ENCODE results near the gene GP1BA.

GP1BA gene

DNA sequence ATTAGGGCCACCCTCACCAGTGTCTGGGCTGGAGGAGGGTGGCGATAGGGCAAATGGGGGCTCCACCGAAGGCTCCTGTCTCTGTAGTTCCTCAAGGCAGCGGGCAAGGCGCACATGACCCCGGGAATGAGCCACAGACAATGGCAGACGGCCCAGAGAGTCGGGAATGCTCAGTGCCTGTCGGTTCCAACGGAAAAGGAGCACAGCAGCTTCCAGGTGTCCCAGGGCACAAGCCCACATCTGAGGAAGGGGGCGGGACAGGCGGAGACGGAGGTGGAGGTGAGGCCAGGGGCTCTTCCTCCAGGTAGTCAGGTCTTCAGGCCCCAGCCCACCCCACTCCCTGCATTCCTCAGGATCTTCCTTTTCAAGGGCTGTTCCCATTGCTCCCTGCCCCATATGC, 40.7 kb downstream of the GP1BA start (continued):
- TF ChIP-seq, protein P1, sequence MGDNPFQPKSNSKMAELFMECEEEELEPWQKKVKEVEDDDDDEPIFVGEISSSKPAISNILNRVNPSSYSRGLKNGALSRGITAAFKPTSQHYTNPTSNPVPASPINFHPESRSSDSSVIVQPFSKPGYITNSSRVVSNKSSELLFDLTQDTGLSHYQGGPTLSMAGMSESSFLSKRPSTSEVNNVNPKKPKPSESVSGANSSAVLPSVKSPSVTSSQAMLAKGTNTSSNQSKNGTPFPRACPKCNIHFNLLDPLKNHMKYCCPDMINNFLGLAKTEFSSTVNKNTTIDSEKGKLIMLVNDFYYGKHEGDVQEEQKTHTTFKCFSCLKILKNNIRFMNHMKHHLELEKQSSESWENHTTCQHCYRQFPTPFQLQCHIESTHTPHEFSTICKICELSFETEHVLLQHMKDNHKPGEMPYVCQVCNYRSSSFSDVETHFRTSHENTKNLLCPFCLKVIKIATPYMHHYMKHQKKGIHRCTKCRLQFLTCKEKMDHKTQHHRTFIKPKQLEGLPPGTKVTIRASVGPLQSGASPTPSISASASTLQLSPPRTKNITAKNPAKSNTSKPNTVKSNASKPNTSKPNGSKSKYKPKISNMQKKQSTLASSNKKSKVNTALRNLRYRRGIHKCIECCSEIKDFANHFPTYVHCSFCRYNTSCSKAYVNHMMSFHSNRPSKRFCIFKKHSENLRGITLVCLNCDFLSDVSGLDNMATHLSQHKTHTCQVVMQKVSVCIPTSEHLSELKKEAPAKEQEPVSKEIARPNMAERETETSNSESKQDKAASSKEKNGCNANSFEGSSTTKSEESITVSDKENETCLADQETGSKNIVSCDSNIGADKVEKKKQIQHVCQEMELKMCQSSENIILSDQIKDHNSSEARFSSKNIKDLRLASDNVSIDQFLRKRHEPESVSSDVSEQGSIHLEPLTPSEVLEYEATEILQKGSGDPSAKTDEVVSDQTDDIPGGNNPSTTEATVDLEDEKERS (tag by site-specific recombination; IDR thresholded peaks at IDR 0.05) = no peak
- no peak for TF ChIP-seq ZNF449 (tag by site-specific recombination; IDR thresholded peaks at IDR 0.05)
- TF ChIP-seq ZNF138 (tag by site-specific recombination; IDR thresholded peaks at IDR 0.05; ENCODE audit: borderline replicate concordance) = no peak
- no peak for TF ChIP-seq ZNF354C (tag by site-specific recombination; IDR thresholded peaks at IDR 0.05; ENCODE audit: borderline replicate concordance, low read depth)
- no peak for TF ChIP-seq ZNF19 (tag by site-specific recombination; IDR thresholded peaks at IDR 0.05; ENCODE audit: low read depth)
- no peak for TF ChIP-seq INSM2 (tag by site-specific recombination; IDR thresholded peaks at IDR 0.05)
- TF ChIP-seq ZBTB11 (tag by site-specific recombination; conservative IDR thresholded peaks at IDR 0.05; ENCODE audit: low read depth) = no peak

GRCh38 chr17:4973256-4974114, 41.4 kb downstream of the GP1BA start:
- ChIA-PET CTCF (no interaction called here), POLR2A (interaction anchor here (0.6 to 1.1 kb wide), 2 partner anchors 36 to 64 kb away, joined by 3 read pairs; no protein-coding TSS in a partner anchor)
- TF ChIP-seq, protein P1 (tag by site-specific recombination; IDR thresholded peaks at IDR 0.05) = no peak
- no peak for TF ChIP-seq RBAK (tag by site-specific recombination; IDR thresholded peaks at IDR 0.05)
- no peak for TF ChIP-seq ZNF2 (tag by site-specific recombination; IDR thresholded peaks at IDR 0.05)
- TF ChIP-seq ZNF18 (tag by site-specific recombination; IDR thresholded peaks at IDR 0.05) = no peak
- TF ChIP-seq ZNF423 (tag by site-specific recombination; IDR thresholded peaks at IDR 0.05) = no peak
- no peak for TF ChIP-seq ZNF350 (tag by site-specific recombination; IDR thresholded peaks at IDR 0.05)
- TF ChIP-seq, protein P2, sequence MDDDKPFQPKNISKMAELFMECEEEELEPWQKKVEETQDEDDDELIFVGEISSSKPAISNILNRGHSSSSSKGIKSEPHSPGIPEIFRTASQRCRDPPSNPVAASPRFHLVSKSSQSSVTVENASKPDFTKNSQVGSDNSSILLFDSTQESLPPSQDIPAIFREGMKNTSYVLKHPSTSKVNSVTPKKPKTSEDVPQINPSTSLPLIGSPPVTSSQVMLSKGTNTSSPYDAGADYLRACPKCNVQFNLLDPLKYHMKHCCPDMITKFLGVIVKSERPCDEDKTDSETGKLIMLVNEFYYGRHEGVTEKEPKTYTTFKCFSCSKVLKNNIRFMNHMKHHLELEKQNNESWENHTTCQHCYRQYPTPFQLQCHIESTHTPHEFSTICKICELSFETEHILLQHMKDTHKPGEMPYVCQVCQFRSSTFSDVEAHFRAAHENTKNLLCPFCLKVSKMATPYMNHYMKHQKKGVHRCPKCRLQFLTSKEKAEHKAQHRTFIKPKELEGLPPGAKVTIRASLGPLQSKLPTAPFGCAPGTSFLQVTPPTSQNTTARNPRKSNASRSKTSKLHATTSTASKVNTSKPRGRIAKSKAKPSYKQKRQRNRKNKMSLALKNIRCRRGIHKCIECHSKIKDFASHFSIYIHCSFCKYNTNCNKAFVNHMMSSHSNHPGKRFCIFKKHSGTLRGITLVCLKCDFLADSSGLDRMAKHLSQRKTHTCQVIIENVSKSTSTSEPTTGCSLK (tag by site-specific recombination; IDR thresholded peaks at IDR 0.05) = no peak
- no peak for TF ChIP-seq MZF1 (tag by site-specific recombination; IDR thresholded peaks at IDR 0.05; ENCODE audit: borderline replicate concordance)
- no peak for TF ChIP-seq YY1 (tag by site-specific recombination; IDR thresholded peaks at IDR 0.05)
- TF ChIP-seq ZFHX2 (tag by site-specific recombination; conservative IDR thresholded peaks at IDR 0.05) = no peak

More at GRCh38 chr17:4973256-4974114, 41.4 kb downstream of the GP1BA start:
- H3K9me3 ChIP-seq (ENCODE audit: control insufficient read depth, insufficient read depth, low read depth, low read length) = no peaks in the 10 kb centered on the region
- no peak overlapping the region for H3K27ac ChIP-seq (ENCODE audit: extremely low read depth, low read depth, low read length)
- H3K36me3 ChIP-seq (ENCODE audit: control insufficient read depth in 2 of 2, insufficient read depth in 1 of 2, low read length in 2 of 2) = peaks cover 42 to 88% of the 10 kb centered on the region in 2 experiments
- peaks cover 5% of the 10 kb centered on the region; the same call in 1 of the 2 replicates for H3K4me1 ChIP-seq (ENCODE audit: control insufficient read depth, insufficient read depth, low read length)
- H3K4me3 ChIP-seq (ENCODE audit: low read depth, low read length) = no peak overlapping the region

All from HEK293 (cell line).